HL-60/S4 treated with phorbol 12-myristate 13-acetate at 8.2 ng/mL for 4 days and 3 days (cell line): ENCODE measurements around the gene TRAPPC12.
"Not testable (repeated sequence)": the region's sequence is repeated elsewhere in the genome, so short reads cannot be mapped to it uniquely, and the experiment has no call there.

Experiments used
- in situ Hi-C: fragments of 300-500 bp; cut with MboI; formaldehyde crosslinking; loops from 2 replicates; pipeline ENCODE4 v1.15.0; 2022; ENCODE audit warnings: low sequenced_read_pairs

TRAPPC12 gene

GRCh38 chr2:3368261-3368722, 11.2 kb upstream of the TRAPPC12 start:
- in situ Hi-C loops: no loop called here

- in situ Hi-C loops: not testable (repeated sequence)
These were observed 9.9 kb upstream of the TRAPPC12 start for GRCh38 chr2:3369340-3370181.

GRCh38 chr2:3376821-3377220, 2.7 kb upstream of the TRAPPC12 start:
- in situ Hi-C loops: no loop called here

- in situ Hi-C loops: no loop called here
These were observed 2.2 kb upstream of the TRAPPC12 start for GRCh38 chr2:3377279-3377611.

GRCh38 chr2:3377612-3378432, 1.7 kb upstream of the TRAPPC12 start, which contains the start of gene EIPR1:
Gene EIPR1 (minus strand): TSS chr2:3377818. CDS start chr2:3377689, 129 bp downstream.
- in situ Hi-C loops: no loop called here

- in situ Hi-C loops: no loop called here
These were observed 201 bp upstream of the TRAPPC12 start for GRCh38 chr2:3379339-3379646.

- in situ Hi-C loops: no loop called here
These were observed 7.0 kb downstream of the TRAPPC12 start for GRCh38 chr2:3386448-3386958.

- in situ Hi-C loops: no loop called here
These were observed 7.5 kb downstream of the TRAPPC12 start for GRCh38 chr2:3387011-3387410.

- in situ Hi-C loops: no loop called here
These were observed 8.3 kb downstream of the TRAPPC12 start for GRCh38 chr2:3387644-3388411.

- in situ Hi-C loops: no loop called here
These were observed 8.9 kb downstream of the TRAPPC12 start for GRCh38 chr2:3388412-3388738.

- in situ Hi-C loops: no loop called here
These were observed 9.7 kb downstream of the TRAPPC12 start for GRCh38 chr2:3389193-3389592.

- in situ Hi-C loops: no loop called here
These were observed 10.5 kb downstream of the TRAPPC12 start for GRCh38 chr2:3390041-3390440.

- in situ Hi-C loops: no loop called here
These were observed 12.7 kb downstream of the TRAPPC12 start for GRCh38 chr2:3392216-3392615.

- in situ Hi-C loops: no loop called here
These were observed 17.5 kb downstream of the TRAPPC12 start for GRCh38 chr2:3396920-3397559.

GRCh38 chr2:3398857-3399256, 19.4 kb downstream of the TRAPPC12 start:
- in situ Hi-C loops: no loop called here

GRCh38 chr2:3399381-3399780, 19.9 kb downstream of the TRAPPC12 start:
- in situ Hi-C loops: no loop called here

GRCh38 chr2:3399829-3400228, 20.3 kb downstream of the TRAPPC12 start:
- in situ Hi-C loops: no loop called here

- in situ Hi-C loops: no loop called here
These were observed 24.3 kb downstream of the TRAPPC12 start for GRCh38 chr2:3403587-3404334.

- in situ Hi-C loops: no loop called here
These were observed 24.9 kb downstream of the TRAPPC12 start for GRCh38 chr2:3404349-3404894.

GRCh38 chr2:3405307-3405706, 25.8 kb downstream of the TRAPPC12 start:
- in situ Hi-C loops: no loop called here
